NCI-H2196 treated with DMSO at 0.1 percent for 48 hours (cell line): ENCODE data around the gene SFI1.

Source experiments
- DNase-seq: peaks from one replicate; lab custom pipeline; 2025; ENCODE audit not compliant: unreplicated experiment; lab: John Stamatoyannopoulos, UW

The SFI1 gene

DNA sequence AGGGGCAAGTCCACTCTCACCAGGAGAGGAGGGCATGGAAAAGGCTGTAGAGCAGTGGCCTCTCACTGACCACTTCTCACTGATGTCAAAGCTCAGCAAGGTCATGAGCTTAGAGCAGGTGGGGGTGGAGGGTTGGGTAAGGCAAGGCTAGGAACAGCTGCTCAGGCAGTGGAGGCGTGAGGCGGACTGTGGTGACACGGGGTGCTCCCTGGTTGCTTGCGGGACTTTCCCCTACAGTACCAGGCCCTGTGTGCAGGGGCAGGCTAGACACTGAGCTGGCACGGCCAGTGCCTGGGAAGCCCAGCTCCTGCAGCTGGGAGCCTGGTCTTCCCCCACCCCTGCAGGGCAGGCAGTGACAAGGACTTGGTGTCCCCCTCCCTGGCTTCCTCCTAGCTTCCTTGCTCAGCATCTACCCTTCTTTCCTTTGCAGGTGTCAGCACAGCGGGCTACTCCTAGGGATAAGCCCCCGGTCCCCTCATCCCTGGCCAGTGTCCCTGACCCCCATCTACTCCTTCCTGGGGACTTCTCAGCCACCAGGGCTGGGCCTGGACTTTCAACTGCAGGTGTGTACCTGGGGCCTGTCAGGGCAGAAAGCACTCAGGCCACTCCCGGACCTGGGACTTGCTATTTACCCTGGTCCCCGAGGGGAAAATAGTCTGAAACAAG is 120.1 kb downstream of the SFI1 start:
- DNase-seq = no peak

DNA sequence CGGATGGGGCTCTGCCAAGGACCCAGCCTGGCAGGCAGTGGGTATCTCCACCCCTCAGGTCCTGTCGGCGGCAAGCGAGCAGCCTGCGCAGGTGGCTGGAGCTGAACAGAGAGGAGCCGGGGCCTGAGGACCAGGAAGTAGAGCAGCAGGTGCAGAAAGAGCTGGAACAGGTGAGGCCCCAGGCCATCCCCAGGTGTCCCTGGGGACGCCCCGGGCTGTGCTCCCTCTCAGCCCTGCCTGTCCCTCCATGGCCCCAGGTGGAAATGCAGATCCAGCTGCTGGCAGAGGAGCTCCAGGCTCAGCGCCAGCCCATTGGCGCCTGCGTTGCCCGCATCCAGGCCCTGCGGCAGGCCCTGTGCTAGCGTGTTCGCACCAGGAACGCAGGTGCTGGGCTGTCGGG is 121.7 kb downstream of the SFI1 start:
- peak; percentile 65 for DNase-seq

DNA sequence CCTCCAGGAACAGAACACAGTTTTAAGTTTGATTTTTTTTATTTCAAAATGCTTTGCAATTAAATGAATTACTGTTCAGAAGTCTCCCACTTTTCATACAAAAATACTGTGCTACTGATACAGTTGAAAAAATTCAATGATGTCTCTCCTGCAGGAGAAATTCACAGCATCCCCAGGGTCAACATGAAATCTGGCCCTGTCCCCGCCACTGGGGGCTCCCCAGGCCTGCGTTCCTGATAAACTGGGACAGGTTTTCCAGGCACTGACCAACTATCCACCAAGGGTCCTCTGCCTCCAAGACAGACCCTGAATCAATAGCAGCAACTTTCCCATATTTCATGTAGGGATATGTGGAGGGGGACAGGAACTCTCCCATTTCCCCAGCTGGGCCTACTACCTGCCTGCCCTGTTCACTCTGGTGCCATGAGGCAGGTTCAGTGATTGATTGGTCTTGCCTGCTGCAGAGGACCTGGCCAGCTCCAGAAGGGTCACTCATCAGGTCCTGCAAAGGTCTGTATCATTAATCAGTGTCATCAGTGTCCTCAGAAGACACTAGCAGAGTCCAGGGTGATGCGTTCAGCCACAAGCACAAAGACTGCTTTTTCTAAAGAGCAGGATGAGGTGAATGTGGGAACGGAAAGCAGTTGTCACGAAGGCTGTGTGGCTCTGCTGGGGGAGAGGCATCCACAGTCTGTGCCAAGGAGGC is 122.3 kb downstream of the SFI1 start:
- no peak for DNase-seq

DNA sequence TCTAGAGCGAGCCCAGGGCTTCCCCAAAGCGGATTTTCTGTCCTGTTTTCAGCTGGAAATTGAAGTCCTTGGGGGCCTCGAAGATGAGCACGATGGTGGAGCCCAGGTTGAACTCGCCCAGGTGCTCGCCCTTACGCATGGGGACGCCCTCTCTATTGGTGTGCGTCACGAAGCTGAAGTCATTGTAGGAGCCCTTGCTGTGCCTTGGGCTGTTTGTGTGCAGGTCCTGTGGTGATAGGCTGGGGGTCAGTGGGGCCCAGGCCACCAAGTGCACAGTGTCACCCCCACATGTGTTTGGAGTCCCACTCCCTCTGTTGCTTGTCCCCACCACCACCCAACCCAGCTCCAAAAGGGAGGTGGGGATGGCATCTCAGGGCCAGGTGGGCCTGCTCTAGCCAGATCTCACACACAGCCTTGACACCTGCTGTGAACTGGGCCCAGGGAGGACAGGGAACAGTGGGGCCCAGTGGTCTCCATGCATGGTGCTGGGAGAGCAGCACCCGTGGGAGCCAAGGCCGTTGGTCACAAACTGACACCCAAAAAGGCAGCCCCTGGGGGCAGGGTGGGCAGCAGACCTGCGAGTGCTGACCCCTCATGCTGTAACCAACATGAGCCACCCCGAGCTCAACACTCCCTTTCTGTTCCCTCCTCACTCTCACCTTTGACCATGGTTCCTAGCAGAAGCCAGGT is 123.4 kb downstream of the SFI1 start:
- DNase-seq = no peak

DNA sequence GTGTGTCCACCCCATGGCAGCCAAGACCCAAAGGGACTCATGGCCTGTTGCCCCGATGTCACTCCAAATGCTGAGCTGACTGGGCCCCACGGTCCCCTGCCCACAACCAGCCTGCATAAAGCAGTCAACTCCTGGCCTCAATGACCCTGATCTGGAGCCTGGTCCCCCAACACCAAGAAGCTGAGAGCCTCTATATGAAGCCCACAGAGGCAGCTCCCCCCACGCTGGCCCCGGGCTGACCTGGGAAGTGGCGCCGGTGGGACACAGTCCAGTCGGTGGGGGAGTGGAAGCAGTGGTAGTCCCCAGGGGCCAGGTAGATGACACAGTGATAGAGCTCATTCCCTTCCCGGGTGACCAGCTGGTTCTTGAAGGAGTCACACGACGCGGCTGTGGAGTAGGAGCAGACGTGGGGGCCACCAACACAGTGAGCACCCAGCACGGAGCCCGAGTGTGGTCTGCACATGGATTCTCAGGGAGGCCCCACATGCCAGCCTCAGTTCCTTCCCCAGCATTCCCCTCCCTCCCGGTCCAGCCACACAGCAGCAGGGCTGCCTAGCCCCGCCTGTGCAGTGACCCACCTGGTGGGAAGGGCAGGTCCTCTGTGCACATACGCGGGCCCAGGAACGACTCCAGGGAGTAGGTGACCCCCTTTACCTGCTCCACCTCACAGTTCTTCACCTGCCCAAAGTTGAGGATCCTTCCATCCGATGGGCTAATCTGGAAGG is 124.6 kb downstream of the SFI1 start:
- DNase-seq = no peak

DNA sequence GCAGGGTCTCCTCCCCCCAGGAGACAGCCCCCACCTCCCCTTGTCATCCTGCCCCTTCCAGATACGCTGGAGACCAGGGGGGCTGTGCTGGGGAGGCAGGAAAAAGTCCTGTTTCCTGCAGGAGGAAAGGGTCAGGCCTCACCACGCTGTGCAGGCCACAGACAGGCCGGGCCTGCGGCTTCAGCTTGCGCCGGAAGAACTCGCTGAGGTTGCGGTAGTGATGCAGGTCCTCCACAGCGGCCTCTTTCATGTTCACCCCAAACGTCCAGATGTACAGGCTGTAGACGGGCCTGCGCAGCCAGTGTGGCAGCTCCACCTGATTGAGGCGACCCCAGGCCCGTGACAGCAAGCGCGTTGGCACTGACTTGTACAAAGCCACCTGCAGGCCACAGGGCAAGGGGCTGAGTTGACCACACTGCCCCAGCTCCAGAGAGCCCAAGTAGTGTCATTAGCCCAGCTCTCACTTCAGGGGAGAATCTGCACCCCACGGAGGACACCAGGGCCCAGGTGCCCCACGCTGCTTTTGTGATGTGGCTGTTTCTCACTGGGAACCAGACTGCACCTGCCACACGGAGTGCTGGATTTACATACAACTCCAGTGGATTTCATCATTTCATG is 125.3 kb downstream of the SFI1 start:
- no peak for DNase-seq

DNA sequence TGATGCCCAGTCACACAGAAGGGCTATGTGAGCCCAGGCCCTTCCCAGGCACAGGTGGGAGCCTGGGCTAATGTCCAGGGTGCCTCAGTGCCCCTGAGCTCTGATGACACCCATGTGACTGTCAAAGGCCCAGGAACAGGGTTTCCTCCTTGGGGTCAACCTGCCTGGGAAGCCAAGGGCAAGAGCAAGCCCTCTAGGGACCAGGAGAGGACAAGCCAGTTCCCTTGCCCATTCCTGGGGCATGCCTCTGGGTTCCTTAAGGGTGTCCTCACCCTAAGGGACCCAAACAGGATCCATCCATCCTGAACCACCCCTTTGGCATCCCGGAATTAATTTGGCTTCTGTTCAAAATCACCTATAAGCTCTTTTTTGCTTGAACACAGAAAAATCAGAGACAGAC is 126.6 kb downstream of the SFI1 start:
- DNase-seq = no peak

DNA sequence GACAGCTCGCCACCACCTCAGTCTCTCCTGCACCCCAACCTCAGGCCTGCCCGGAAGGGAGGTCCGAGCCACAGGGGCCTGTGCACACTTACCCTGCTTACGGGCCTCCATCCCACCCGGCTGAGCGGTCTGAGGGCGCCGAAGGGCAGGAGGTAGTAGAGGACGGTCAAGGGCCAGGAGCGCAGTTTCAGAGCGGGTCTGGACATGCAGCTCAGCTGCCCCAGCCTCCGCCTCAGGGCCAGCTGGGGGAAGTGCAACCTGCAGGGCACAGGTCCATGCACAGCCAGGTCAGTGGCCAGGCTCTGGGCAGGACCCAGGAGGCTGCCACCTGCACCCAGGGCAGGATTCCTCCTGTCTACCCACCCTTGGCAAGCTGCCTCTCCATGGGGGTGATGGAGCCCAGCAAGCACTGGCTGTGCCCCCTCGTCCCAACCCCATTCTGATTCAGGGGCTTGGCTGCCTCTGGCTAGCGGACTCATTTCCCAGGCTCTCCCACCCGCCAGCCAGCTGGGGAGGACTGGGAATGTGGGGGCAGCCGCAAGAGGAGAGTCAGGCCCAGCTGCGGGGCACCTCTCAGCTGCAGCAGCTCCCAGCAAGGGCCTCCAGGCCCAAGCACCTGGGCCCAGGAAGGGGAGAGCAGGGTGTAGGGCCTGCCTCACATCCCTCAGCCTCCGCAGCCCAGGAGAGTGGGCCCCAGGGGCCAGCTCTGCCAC is 127.4 kb downstream of the SFI1 start:
- DNase-seq = no peak

DNA sequence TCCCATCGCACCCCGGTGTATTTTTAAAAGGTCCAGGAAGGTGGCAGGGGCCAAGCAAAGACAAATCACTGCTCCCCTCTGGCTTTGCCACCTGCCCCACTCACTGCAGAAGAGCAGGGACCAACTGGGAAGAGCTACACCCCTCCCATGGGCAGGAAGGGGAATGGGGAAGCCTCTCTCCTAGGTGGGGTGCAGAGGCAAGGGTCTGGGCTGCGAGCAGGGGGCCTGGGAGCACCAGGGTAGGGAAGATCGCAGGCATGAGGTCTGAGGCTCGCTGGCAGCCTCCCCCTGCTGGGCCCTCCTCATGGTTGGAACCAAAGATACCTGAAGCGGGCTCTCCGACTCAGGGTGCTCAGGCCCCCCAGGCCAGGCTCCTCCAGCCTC is 128.9 kb downstream of the SFI1 start:
- DNase-seq = no peak

DNA sequence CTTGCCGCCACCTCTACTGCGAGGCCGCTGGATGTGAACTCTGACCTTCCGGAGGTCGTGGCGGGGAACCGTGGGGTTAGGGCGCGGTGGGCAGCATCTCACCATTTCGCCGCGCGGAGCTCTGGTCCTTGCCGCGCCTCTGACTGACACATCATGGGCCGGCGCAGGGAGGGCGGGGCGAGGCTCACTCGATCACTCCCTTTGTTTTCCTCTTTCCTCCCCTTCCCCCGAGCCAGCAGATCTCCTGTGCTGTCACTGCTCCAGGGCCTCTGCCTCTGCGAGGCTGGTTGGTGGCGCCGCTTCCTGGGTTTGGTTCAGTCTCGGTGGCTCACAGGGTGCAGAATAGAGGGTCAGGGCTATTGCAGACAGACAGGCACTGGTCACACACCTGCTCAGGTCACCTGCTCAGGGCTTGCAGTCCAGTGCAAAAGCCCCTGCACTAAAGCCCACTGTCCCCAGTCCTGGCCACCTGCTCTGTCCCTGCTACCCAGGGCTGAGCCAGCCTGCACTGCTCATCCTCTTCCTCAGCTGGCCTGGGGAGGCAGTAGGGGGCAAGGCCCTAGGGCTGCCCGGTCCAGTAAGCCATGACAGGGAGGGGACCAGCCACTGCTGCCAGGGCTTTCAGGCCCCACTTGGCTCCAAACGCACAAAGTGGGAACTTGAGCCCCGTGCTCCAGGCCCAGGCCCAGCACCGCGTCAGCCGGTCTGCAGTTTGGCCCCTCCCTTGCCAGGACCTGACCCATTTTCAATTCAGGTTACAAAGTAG is 129.5 kb downstream of the SFI1 start:
- no peak for DNase-seq

DNA sequence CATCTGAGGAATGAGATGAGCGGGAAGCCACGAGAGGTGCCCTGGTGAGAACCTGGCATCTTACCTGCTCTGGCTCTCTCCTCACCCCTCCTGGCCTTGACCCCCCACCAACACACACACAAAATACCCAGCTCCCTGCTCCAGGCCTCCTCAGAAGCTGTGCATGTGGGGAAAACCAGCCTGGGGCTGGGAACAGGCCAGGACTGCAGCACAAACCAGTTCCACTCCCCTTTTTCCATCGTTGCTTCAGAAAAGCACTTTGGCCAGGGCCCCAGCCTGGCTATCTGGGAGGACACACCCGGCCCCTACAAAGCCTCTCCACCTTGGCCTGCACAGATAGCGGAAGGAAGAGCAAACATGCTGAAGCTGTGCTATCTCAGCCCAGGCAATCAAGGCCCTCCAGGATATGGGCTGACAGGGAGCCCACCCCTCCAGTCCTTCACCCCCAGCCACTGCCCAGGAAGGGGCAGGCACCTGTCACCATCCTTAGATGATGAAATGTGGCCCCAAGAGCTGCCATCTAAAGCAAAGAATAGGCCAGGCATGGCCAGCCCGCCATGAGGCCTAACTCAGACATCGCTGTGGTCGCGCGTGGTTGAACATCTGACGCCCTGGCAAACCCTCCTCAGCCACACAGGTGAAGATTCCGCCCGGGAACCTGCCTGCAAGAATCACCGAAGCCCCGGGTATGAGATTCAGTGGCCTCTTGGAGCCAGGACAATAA is 130.3 kb downstream of the SFI1 start:
- no peak for DNase-seq

DNA sequence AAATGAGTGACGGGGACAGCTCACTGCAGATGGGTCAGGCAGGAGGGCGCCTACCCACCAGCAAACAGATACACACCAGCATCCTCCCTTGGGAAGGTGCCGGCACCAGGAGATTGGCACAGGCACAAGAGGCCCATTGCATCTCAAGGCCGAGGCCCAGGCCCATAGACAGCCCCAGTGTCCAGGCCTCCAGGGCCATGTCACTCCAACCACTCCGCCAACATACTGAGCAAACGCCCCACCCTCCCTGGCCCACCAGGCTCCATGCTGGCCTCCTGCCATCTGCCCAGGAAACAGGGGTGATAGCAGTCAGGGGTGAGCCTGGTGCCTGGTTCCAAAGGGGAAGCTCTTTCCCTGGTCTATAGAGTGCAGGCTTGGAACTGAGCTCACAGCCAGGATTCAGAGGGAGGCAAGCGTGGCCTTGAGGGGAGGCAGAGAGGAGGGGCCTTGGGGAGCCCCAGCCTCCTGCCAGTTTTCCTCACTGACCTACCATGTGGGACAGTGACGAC is 130.9 kb downstream of the SFI1 start:
- DNase-seq = no peak

DNA sequence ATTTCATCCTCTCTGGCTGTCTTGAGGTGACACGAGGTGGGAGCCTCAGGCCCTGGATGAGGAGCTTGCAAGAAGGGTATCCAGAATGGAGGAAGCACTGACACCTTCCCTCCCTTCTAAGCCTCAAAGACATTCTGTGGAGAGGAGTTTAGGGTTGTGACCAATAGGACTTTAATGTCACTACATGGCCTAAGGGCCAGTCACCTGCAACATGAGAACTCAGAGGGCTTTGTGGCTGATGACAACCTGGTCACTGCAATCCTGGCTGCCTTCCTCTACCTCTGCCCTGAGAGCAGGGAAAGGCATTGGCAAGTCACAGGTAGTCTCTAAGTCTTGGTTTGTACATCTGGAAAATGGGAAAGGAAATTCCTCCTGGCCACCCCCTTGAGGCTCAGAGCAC is 132.0 kb downstream of the SFI1 start:
- no peak for DNase-seq

DNA sequence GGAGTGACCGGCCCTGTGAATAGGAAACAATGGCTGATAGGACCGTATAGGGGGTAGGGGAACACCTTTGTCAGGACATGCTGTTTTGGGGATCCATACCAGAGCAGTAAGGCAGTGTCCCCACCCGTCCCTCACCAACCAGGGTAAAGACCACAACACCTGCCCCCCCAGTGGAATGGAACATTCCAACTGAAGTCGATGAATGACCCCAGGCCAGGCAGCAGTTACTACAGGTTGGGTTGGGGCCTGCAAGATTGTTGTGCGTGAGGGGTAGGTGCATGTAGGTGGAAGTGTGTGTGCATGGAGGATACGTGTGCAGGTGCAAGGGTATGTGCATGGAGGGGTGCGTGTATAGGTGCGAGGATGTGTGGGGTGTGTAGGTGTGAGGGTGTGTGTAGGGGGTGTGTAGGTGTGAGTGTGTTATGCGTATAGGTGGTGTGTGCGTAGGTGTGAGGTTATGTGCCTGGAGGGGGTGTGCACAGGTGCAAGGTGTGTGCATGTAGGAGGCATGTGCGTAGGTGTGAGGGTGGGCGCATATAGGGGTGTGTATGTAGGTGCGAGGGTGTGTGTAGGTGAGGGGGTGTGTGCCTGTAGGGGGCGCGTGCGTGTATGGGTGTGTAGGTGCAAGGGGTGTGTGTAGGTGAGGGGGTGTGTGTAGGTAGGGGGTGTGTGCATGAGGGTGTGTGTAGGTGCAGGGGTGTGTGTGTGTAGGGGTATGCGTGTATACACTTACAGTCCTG is 132.8 kb downstream of the SFI1 start:
- no peak for DNase-seq

DNA sequence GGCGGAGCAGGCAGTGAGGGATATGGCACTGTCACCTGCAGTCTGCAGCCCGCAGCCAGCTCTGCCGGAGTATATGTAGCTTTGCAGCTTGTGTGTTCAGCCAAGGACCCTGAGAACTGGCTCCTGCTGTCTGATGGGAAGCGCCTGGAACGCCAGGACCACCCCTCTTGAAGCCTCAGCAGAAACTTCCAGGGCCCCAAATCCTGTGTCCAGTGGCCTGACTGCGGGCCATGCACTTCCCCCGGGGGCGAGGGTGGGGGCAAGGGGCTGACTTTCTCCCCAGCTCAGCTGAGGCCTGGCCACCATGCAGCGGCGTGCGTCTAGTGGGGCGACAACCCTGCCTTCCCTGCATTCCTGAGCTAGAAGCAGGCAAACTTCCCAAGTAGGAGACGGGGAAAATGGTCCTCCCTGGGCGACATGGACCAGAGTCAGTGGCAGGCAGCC is 133.4 kb downstream of the SFI1 start:
- DNase-seq = no peak

DNA sequence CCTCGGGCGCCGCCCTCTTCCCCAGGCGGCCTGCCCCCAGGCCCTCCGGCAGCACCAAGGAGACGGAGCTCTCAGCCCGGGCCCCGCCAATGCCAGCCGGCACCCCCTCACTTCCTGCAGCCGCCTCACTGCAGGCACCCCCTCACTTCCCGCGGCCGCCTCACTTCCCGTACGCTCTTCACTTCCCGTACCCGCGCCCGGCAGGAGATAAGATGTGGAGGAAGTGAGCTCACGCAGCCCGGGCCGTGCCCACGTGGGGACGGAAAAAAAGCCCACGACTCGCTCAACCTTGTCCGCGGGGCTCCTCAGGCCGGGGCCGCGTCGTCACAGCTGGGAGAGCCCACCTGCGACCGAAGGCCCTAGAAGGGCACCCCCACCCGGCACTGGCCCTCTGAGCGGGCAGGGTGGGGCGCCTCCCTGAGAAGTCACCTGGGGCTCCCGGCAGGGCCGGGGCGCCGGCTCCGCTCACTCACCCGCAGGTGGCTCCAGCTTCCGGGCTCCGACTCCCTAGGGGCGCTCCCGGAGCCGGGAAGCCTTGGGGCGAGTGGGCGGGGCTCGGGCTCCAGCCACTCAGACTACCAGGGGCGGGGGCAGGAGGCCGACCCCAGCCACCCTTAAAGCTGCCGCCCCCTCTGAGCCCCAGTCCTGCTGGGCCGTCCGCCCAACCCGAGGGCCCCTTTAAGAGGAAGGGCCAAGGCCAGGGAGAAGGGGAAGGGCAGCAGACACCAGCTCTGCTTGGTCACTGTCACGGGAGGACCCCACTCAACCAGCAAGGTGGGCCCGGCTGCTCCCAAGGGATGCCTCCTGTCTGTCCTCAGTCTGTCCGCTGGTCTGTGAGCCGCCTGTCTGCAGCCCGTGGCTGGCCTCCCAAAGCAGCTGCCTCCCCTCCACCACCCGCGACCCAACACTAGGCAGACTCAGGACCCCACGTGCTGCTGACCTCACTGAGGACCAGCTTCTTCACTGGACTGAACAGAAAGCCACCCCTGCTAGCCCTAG is 134.3 kb downstream of the SFI1 start:
- DNase-seq = no peak

DNA sequence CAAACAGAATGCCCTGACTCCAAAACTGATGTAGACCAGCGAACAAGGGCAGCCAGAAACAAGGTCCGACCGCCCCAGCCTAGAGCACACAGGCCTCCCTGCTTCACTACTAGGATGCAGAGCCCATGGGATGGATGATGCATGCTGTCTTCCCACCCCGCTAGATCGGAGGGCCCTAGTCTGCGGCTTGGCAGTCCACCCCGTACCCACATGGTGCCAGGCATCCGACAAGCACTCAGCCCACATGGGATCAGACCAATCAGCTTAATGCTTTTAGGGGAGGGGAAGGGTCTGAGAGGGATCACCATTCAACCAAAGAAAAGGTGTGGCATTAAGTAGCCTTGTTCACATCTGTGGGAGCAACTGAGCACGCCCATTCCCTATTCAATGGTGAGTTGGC is 135.1 kb downstream of the SFI1 start:
- DNase-seq = no peak
